HepG2 (cell line): ENCODE measurements around the gene MED28. TPM values are rescaled to one million over a fixed set of nuclear protein-coding genes. Genes with fewer than 3 reads are reported as not detected.

Experiments
- ATAC-seq: fragments of 200-7000 bp; cut with Tn5 transposase; 3 replicates; pipeline ENCODE4 v1.9.1; 2020; ENCODE audit warnings: mild to moderate bottlenecking, moderate library complexity
- BruUV-seq: library from RNA; stranded (reverse); fragments of 400-500 nt; replicated peaks from 2 replicates; lab custom pipeline; 2021; lab: Mats Ljungman, UMichigan
- CTCF ChIA-PET: fragments of 300-600 bp; formaldehyde crosslinking; extraction: SDS; loops from one replicate; lab custom pipeline; 2021; ENCODE audit warnings: low total read pairs, inconsistent platforms, low intra/inter-chr PET ratio; lab: Yijun Ruan, JAX
- POLR2A ChIA-PET: fragments of 350-600 bp; sonication (Branson Sonifier 250); formaldehyde crosslinking; loops from one replicate; lab custom pipeline; 2020; ENCODE audit warnings: antibody characterized with exemption, inconsistent platforms; lab: Yijun Ruan, JAX
- DNase-seq: peaks from one replicate; pipeline ENCODE4 v3.0.0-alpha.2; 2015; ENCODE audit warnings: low spot score
- FAIRE-seq: peaks from 3 replicates; lab custom pipeline; 2011; peaks lifted over from hg19 to GRCh38; lab: Jason Lieb, UNC
- H2AFZ ChIP-seq: one replicate; pipeline ENCODE4 v1.6.1; 2011; ENCODE audit warnings: low read length, inconsistent platforms
- H3K27ac ChIP-seq: fragments of 300-600 bp; 3 replicates; pipeline ENCODE4 v1.8.0; 2011; ENCODE audit warnings: mixed run types, mild to moderate bottlenecking, mixed read lengths, low read length, inconsistent platforms; ENCODE audit not compliant: insufficient read depth; ENCODE audit errors: extremely low read length
- H3K27me3 ChIP-seq, 2 experiments: fragments of 200-600 bp in 1 of 2; 2 replicates in 1 of 2; 3 replicates in 1 of 2; pipeline versions ENCODE4 v1.6.0 to v1.8.0; 2011; ENCODE audit warnings: low read length in 2 of 2, mild to moderate bottlenecking in 2 of 2, moderate library complexity in 2 of 2, inconsistent platforms in 1 of 2; ENCODE audit not compliant: insufficient read depth in 2 of 2, control insufficient read depth in 1 of 2
- H3K36me3 ChIP-seq, 2 experiments: fragments of 200-600 bp in 1 of 2; replicated peaks in 1 of 2; 2 replicates in 1 of 2; 3 replicates in 1 of 2; pipeline versions ENCODE4 v1.5.1 to v1.8.0; 2011; ENCODE audit warnings: low read length in 2 of 2, inconsistent platforms in 1 of 2; ENCODE audit not compliant: insufficient read depth in 2 of 2, control insufficient read depth in 1 of 2
- H3K4me1 ChIP-seq: 2 replicates; pipeline ENCODE4 v1.5.1; 2012; ENCODE audit warnings: low read length, inconsistent platforms; ENCODE audit not compliant: insufficient read depth
- H3K4me2 ChIP-seq: 2 replicates; pipeline ENCODE4 v1.6.0; 2011; ENCODE audit warnings: low read depth, low read length, inconsistent platforms
- H3K4me3 ChIP-seq, 3 experiments: fragments of 200-600 bp in 1 of 3; sonication (generic), shearing (Covaris generic) in 1 of 3; replicated peaks in 1 of 3; 2 replicates each; pipeline ENCODE4 v1.5.1; 2011 to 2016; ENCODE audit warnings: low read length in 3 of 3, inconsistent platforms in 2 of 3, low read depth in 2 of 3, mild to moderate bottlenecking in 2 of 3, control low read depth in 1 of 3, mixed read lengths in 1 of 3; ENCODE audit not compliant: insufficient read depth in 1 of 3
- H3K79me2 ChIP-seq: one replicate; pipeline ENCODE4 v1.6.1; 2011; ENCODE audit warnings: low read length, inconsistent platforms; ENCODE audit not compliant: insufficient read depth
- H3K9ac ChIP-seq: 2 replicates; pipeline ENCODE4 v1.6.0; 2011; ENCODE audit warnings: mild to moderate bottlenecking, low read depth, low read length, inconsistent platforms; ENCODE audit not compliant: insufficient read depth
- H3K9me3 ChIP-seq: 2 replicates; pipeline ENCODE4 v1.5.1; 2012; ENCODE audit warnings: mild to moderate bottlenecking, low read length
- H4K20me1 ChIP-seq: 2 replicates; pipeline ENCODE4 v1.6.0; 2011; ENCODE audit warnings: inconsistent platforms, mild to moderate bottlenecking, low read length, moderate library complexity; ENCODE audit not compliant: insufficient read depth
- CBX2 ChIP-seq, 2 experiments: fragments of 200-600 bp in 1 of 2; sonication (generic); formaldehyde crosslinking in 1 of 2; IDR thresholded peaks; 2 replicates each; pipeline versions ENCODE4 v1.7.0 to v1.8.1; 2018 to 2022; ENCODE audit warnings: low read depth in 2 of 2, low read length in 1 of 2, mild to moderate bottlenecking in 1 of 2, missing genetic modification reagents in 1 of 2
- ELF3 ChIP-seq: IDR thresholded peaks from 2 replicates; pipeline ENCODE4 v1.6.1; 2016; ENCODE audit warnings: missing genetic modification reagents, missing compliant biosample characterization
- KLF9 ChIP-seq: IDR thresholded peaks from 2 replicates; pipeline ENCODE4 v1.6.1; 2016; ENCODE audit warnings: low read depth
- MTF2 ChIP-seq: sonication (generic); formaldehyde crosslinking; IDR thresholded peaks from 2 replicates; pipeline ENCODE4 v1.5.0; 2020; ENCODE audit warnings: missing genetic modification reagents, borderline replicate concordance
- PAX8 ChIP-seq: sonication (generic); formaldehyde crosslinking; IDR thresholded peaks from 2 replicates; pipeline ENCODE4 v1.8.0; 2022; ENCODE audit warnings: mild to moderate bottlenecking, missing genetic modification reagents, borderline replicate concordance
- PCBP2 ChIP-seq: fragments of 200-400 bp; formaldehyde crosslinking; optimal IDR thresholded peaks from 2 replicates; pipeline ENCODE3; 2018; ENCODE audit warnings: low read length, low read depth; ENCODE audit not compliant: poor library complexity, severe bottlenecking
- RORA ChIP-seq: sonication (generic); formaldehyde crosslinking; IDR thresholded peaks from 2 replicates; pipeline ENCODE4 v1.5.0; 2020; ENCODE audit warnings: mild to moderate bottlenecking, missing genetic modification reagents, moderate library complexity
- SMARCC2 ChIP-seq: fragments of 450-650 bp; IDR thresholded peaks from 2 replicates; pipeline ENCODE4 v1.6.1; 2017; ENCODE audit warnings: antibody characterized with exemption, mild to moderate bottlenecking
- SP1 ChIP-seq, 2 experiments: fragments of 450-650 bp in 1 of 2; sonication (generic) in 1 of 2; formaldehyde crosslinking in 1 of 2; IDR thresholded peaks; 2 replicates each; pipeline versions ENCODE4 v1.4.0 to v1.6.1; 2016 to 2020; ENCODE audit warnings: missing genetic modification reagents in 1 of 2
- WIZ ChIP-seq: sonication (generic); formaldehyde crosslinking; IDR thresholded peaks from 2 replicates; pipeline ENCODE4 v1.5.1; 2020; ENCODE audit warnings: mild to moderate bottlenecking, missing genetic modification reagents
- XBP1 ChIP-seq: sonication (generic); formaldehyde crosslinking; IDR thresholded peaks from 2 replicates; pipeline ENCODE4 v1.5.0; 2020; ENCODE audit warnings: missing genetic modification reagents
- ZBED4 ChIP-seq: sonication (generic); formaldehyde crosslinking; IDR thresholded peaks from 2 replicates; pipeline ENCODE4 v1.4.0; 2020; ENCODE audit warnings: missing genetic modification reagents, borderline replicate concordance
- ZFP82 ChIP-seq: sonication (generic); formaldehyde crosslinking; IDR thresholded peaks from 2 replicates; pipeline ENCODE4 v1.5.1; 2020; ENCODE audit warnings: mild to moderate bottlenecking, missing genetic modification reagents, borderline replicate concordance
- ZFY ChIP-seq: sonication (generic); formaldehyde crosslinking; IDR thresholded peaks from 2 replicates; pipeline ENCODE4 v1.4.0; 2020; ENCODE audit warnings: missing genetic modification reagents
- ZMAT3 ChIP-seq: sonication (generic); formaldehyde crosslinking; conservative IDR thresholded peaks from 2 replicates; pipeline ENCODE4 v1.7.0; 2021; ENCODE audit warnings: missing genetic modification reagents
- ZNF281 ChIP-seq: sonication (generic); formaldehyde crosslinking; IDR thresholded peaks from 2 replicates; pipeline ENCODE4 v1.4.0; 2020; ENCODE audit warnings: missing genetic modification reagents, borderline replicate concordance
- ZNF441 ChIP-seq: sonication (generic); formaldehyde crosslinking; IDR thresholded peaks from 2 replicates; pipeline ENCODE4 v1.7.0; 2021; ENCODE audit warnings: missing genetic modification reagents, borderline replicate concordance
- WGBS: methylation state at CpG from one replicate; pipeline ENCODE4 v1.1.6; 2017; ENCODE audit warnings: low lambda C conversion rate; 5-methylcytosine and 5-hydroxymethylcytosine counted together
- in situ Hi-C: cut with HindIII; loops from 2 replicates; pipeline ENCODE4 v1.10.0; 2017; ENCODE audit warnings: low pct_unique_long_range_greater_than_20kb; ENCODE audit not compliant: extremely low pct_ligation_motif_present
- intact Hi-C: fragments of 100-400 bp; cut with micrococcal nuclease; formaldehyde crosslinking; loops from one replicate; pipeline ENCODE4 v1.10.0; 2022; ENCODE audit not compliant: unreplicated experiment
- polyA plus RNA-seq, 8 experiments: library from polyadenylated mRNA; depleted of rRNA in 3 of 8; stranded (reverse) in 7 of 8; unstranded in 1 of 8; fragments of >200 nt; fragmentation: Illumina TruSeq in 4 of 8; extraction: Trizol in 4 of 8; gene quantifications; 2 replicates each; pipeline versions ENCODE4 v1.2.1 to v1.2.3, GENCODE V29; 2011 to 2016; ENCODE audit warnings: low read depth in 4 of 8, missing spikeins in 1 of 8, mixed read lengths in 1 of 8; ENCODE audit not compliant: insufficient read depth in 1 of 8
- total RNA-seq, 5 experiments: library from RNA; depleted of rRNA; stranded (reverse); fragments of >200 nt; fragmentation: Illumina TruSeq; extraction: Trizol; gene quantifications; 2 replicates each; pipeline ENCODE4 v1.2.3, GENCODE V29; 2016; ENCODE audit warnings: low read depth in 1 of 5

The MED28 gene
- total and polyA plus RNA-seq, 2 of the 13 experiments (the other 11 are each of a cell fraction or from before 2014, with no cell fraction given): 41.3 to 65.7 TPM

- POLR2A ChIA-PET: no interaction called here
- 94% methylated on average over 7 of the region's 7 CpGs for WGBS
- CTCF ChIA-PET: no interaction called here
- in situ Hi-C loops: no loop called here
- intact Hi-C loops: no loop called here
- peaks cover 16% of the 10 kb centered on the region; the same call in 1 of the 2 replicates for H4K20me1 ChIP-seq
- H3K27ac ChIP-seq: no peak overlapping the region
- ATAC-seq: no peak
- no peak overlapping the region for H3K9ac ChIP-seq
- no peak overlapping the region for H2AFZ ChIP-seq
- peaks cover 34 to 93% of the 10 kb centered on the region in 2 experiments for H3K36me3 ChIP-seq
- H3K4me1 ChIP-seq: peaks cover 13% of the 10 kb centered on the region
- BruUV-seq: no TSS peak
- no peak overlapping the region for H3K4me3 ChIP-seq
- no peaks in the 10 kb centered on the region for H3K9me3 ChIP-seq
- DNase-seq: no peak
- no peak for FAIRE-seq
- no peak overlapping the region for H3K4me2 ChIP-seq
- peaks cover 19% of the 10 kb centered on the region for H3K79me2 ChIP-seq
- no peaks in the 10 kb centered on the region for H3K27me3 ChIP-seq
- no peak for TF ChIP-seq ZNF281
- no peak for TF ChIP-seq SMARCC2
- no peak for TF ChIP-seq ZNF441 (CRISPR knock-in tag)
- no peak for TF ChIP-seq ZBED4
- TF ChIP-seq ZFY: no peak
- TF ChIP-seq CBX2 (IDR thresholded peaks at IDR 0.05; ENCODE audit: low read depth, low read length): no peak
- TF ChIP-seq CBX2 (CRISPR knock-in tag; IDR thresholded peaks at IDR 0.05; ENCODE audit: low read depth): no peak
- TF ChIP-seq KLF9 (CRISPR knock-in tag): no peak
- TF ChIP-seq PCBP2: no peak
- no peak for TF ChIP-seq ZMAT3 (CRISPR knock-in tag)
- TF ChIP-seq XBP1 (CRISPR knock-in tag): no peak
- no peak for TF ChIP-seq ZFP82
- TF ChIP-seq ELF3 (CRISPR knock-in tag): no peak
- no peak for TF ChIP-seq MTF2
- no peak for TF ChIP-seq PAX8
- TF ChIP-seq SP1 (IDR thresholded peaks at IDR 0.05): no peak
- TF ChIP-seq SP1 (CRISPR knock-in tag; IDR thresholded peaks at IDR 0.05): no peak
- TF ChIP-seq WIZ (CRISPR knock-in tag): no peak
- TF ChIP-seq RORA (CRISPR knock-in tag): no peak
Observed at GRCh38 chr4:17623451-17624001, 9.1 kb downstream of the MED28 start.
